ENCODE measurements around the gene CPD.

Gene CPD

DNA sequence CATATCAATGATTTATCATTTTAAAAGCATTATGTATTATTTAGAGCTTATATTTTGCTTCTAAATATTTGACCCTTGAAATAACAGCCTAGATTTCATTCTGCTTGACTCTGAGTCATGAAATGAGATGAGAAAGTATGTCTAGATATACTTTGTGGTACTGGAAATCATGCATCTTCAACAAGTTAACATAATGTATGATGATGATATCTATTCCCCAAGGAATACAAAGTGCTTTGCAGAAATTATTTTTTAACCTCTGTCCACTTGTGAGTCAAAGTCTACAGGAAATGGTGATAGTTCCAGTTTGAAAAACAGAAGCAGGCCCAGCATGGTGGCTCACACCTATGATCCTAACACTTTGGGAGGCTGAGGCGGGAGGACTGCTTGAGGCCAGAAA, 134.6 kb downstream of the CPD start:
- H3K36me3 ChIP-seq, result peaks cover 61 to 98% (median 80%) of the 10 kb centered on the region in 11 experiments
- H3K9ac ChIP-seq, result no peak overlapping the region
- no peak overlapping the region for H3K4me3 ChIP-seq
- no peaks in the 10 kb centered on the region for H3K9me3 ChIP-seq (replicated peaks in 1 of 11)
- no peak overlapping the region for H3K4me2 ChIP-seq
- no peak overlapping the region for H3K27ac ChIP-seq
- H4K20me1 ChIP-seq, result peaks cover 0 to 27% (median 7%) of the 10 kb centered on the region in 11 experiments; a peak in 8 of 22 replicates
- H3K4me1 ChIP-seq, result no peaks in the 10 kb centered on the region
- no peaks in the 10 kb centered on the region for H3K27me3 ChIP-seq
- TF ChIP-seq Cebpa-rat (IDR thresholded peaks at IDR 0.05), result no peak

DNA sequence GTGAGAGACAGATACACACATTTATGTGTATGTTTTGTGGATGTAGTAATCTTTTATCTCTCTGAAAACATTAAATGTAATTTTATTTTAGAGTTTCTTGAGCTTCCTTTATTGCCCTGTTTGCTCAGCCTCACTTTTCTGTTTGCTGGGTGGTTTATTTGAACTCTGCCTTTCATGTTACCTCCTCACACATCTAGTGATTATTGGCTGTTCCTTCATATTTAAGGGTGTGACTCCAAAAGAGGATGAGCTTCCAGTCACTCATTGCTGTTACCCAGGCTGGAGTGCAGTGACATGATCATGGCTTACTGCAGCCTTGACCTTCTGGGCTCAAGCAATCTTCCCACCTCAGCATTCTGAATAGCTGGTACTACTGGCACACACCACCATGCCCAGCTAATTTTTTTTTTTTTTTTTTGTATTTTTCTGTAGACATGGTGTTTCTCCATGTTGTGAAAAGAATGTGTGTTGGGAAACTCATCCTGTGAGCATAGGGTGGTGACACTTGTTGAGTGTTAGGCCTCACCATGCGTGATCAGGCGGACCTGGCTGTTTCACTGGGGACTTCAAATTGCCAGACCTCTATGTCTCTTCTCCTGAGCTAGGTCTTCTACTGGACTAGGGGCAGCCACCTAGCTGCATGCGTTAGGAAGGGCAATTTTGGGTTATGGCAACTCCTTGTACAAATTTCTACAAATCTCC, 136.3 kb downstream of the CPD start:
- H3K27ac ChIP-seq, result no peak overlapping the region
- peaks cover 74 to 99% (median 91%) of the 10 kb centered on the region in 11 experiments for H3K36me3 ChIP-seq

DNA sequence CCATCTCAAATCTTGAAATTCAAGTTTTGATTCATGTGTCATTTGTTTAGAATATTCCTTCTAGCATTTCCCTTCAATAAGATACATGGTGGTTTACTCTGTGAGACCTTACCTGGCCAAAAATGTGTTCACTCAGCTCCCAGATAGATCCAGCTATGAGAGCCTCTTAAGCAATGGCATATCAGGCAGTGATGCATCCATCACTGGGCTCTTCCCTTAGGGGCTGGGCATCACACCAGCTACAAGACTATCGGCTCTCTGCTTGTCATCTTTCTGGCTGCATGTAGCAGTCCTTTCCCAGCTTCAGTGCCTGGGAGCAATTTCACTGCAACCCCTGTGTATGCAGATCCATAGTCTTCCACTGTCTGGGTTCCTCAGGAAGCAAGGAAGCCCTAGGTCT, 139.1 kb downstream of the CPD start:
- Histone ChIP-seq H3K9me3 (replicated peaks in 1 of 11) (peaks cover 0 to 25% (median 19%) of the 10 kb centered on the region in 11 experiments; a peak in 21 of 22 replicates), H3K4me3 (no peak overlapping the region), H3K4me2 (no peak overlapping the region), H3K27ac (no peak overlapping the region), H4K20me1 (peaks cover 0 to 29% (median 6%) of the 10 kb centered on the region in 11 experiments; a peak in 8 of 22 replicates), H3K9ac (no peak overlapping the region), H3K27me3 (no peaks in the 10 kb centered on the region), H3K36me3 (peaks cover 83 to 99% (median 92%) of the 10 kb centered on the region in 11 experiments), H3K4me1 (no peaks in the 10 kb centered on the region)
- no peak for TF ChIP-seq Cebpa-rat (IDR thresholded peaks at IDR 0.05)

More for the DNA sequence above, 136.3 kb downstream of the CPD start:
- no peak overlapping the region for H3K4me2 ChIP-seq
- H3K9me3 ChIP-seq (replicated peaks in 1 of 11), result no peaks in the 10 kb centered on the region
- H3K27me3 ChIP-seq, result no peaks in the 10 kb centered on the region
- no peak for TF ChIP-seq Cebpa-rat (IDR thresholded peaks at IDR 0.05)
- H3K4me1 ChIP-seq, result no peaks in the 10 kb centered on the region
- H3K4me3 ChIP-seq, result no peak overlapping the region
- H3K9ac ChIP-seq, result no peak overlapping the region
- H4K20me1 ChIP-seq, result peaks cover 0 to 33% (median 6%) of the 10 kb centered on the region in 11 experiments; a peak in 7 of 22 replicates

DNA sequence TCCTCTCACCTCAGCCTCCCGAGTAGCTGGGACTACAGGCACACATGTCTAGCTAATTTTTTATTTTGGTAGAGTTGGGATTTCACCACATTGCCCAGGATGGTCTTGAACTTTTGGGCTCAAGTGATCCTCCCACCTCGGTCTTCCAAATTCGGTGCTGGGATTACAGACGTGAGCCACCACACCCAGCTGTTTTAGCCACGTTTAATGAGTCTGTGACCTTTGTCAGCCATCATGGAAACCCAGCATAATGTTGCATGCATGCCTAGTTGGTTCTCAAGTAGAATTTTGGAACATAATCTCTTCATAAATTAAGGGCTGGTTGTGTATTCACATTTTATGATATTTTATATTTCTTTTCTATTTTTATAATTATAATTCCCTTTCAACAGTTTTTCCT, 140.4 kb downstream of the CPD start:
- peaks cover 0 to 26% (median 23%) of the 10 kb centered on the region in 11 experiments; a peak in 21 of 22 replicates for H3K9me3 ChIP-seq (replicated peaks in 1 of 11)
- no peaks in the 10 kb centered on the region for H3K4me1 ChIP-seq
- H3K27ac ChIP-seq, result no peak overlapping the region
- H3K27me3 ChIP-seq, result no peaks in the 10 kb centered on the region
- TF ChIP-seq Cebpa-rat (IDR thresholded peaks at IDR 0.05), result no peak
- H3K9ac ChIP-seq, result no peak overlapping the region
- H3K4me2 ChIP-seq, result no peak overlapping the region
- H3K36me3 ChIP-seq, result peaks cover 78 to 96% (median 91%) of the 10 kb centered on the region in 11 experiments
- H3K4me3 ChIP-seq, result no peak overlapping the region
- peaks cover 0 to 21% (median 5%) of the 10 kb centered on the region in 11 experiments; a peak in 8 of 22 replicates for H4K20me1 ChIP-seq

All from BLaER1 treated with 17β-estradiol and CSF1 and Interleukin-3, amounts not matched to agents 10 nM and 100 nM (cell line).